Measurements from ENCODE around the gene RGL1. TPM values are rescaled to one million over a fixed set of nuclear protein-coding genes. Genes with fewer than 3 reads are reported as not detected.

The RGL1 gene
- total RNA-seq, 4 donors from 2014 or later, result 10.6 to 13.8 (median 11.3) TPM

GRCh38 chr1:183816110-183816509 is 11.2 kb downstream of the RGL1 start:
- Histone ChIP-seq H3K27me3 (no peaks in the 10 kb centered on the region), H3K4me3 (no peak overlapping the region), H3K4me1 (peaks cover 43% of the 10 kb centered on the region), H3K36me3 (no peaks in the 10 kb centered on the region), H3K27ac (no peak overlapping the region), H3K9me3 (no peaks in the 10 kb centered on the region)
- no peak for DNase-seq (ENCODE audit: low spot score in 2 of 2)
- TF ChIP-seq POLR2A (IDR thresholded peaks at IDR 0.05), result no peak
- TF ChIP-seq EP300 (IDR thresholded peaks at IDR 0.05), result no peak
- TF ChIP-seq POLR2AphosphoS5 (IDR thresholded peaks at IDR 0.05), result no peak
- TF ChIP-seq CTCF (IDR thresholded peaks at IDR 0.05), result no peak
- WGBS, result 74% methylated on average over 3 of the region's 3 CpGs

- 40% methylated on average over 5 of the region's 5 CpGs for WGBS
- Histone ChIP-seq H3K9me3 (no peaks in the 10 kb centered on the region), H3K27ac (no peak overlapping the region), H3K36me3 (no peaks in the 10 kb centered on the region), H3K4me3 (no peak overlapping the region), H3K27me3 (no peaks in the 10 kb centered on the region), H3K4me1 (peaks cover 45% of the 10 kb centered on the region)
- TF ChIP-seq CTCF (IDR thresholded peaks at IDR 0.05) (no peak), EP300 (IDR thresholded peaks at IDR 0.05) (no peak), POLR2AphosphoS5 (IDR thresholded peaks at IDR 0.05) (no peak), POLR2A (IDR thresholded peaks at IDR 0.05) (no peak)
- no peak for DNase-seq (ENCODE audit: low spot score in 2 of 2)
Measured at GRCh38 chr1:183817576-183818288, 12.8 kb downstream of the RGL1 start.

GRCh38 chr1:183819059-183819458 is 14.1 kb downstream of the RGL1 start:
- Histone ChIP-seq H3K4me3 (no peak overlapping the region), H3K4me1 (peaks cover 35% of the 10 kb centered on the region), H3K27me3 (no peaks in the 10 kb centered on the region), H3K36me3 (no peaks in the 10 kb centered on the region), H3K9me3 (no peaks in the 10 kb centered on the region), H3K27ac (no peak overlapping the region)
- WGBS, result 88% methylated on average over 1 of the region's 1 CpG
- TF ChIP-seq CTCF (IDR thresholded peaks at IDR 0.05), result no peak
- no peak for TF ChIP-seq POLR2AphosphoS5 (IDR thresholded peaks at IDR 0.05)
- no peak for TF ChIP-seq POLR2A (IDR thresholded peaks at IDR 0.05)
- TF ChIP-seq EP300 (IDR thresholded peaks at IDR 0.05), result no peak
- no peak for DNase-seq (ENCODE audit: low spot score in 2 of 2)

- H3K9me3 ChIP-seq, result no peaks in the 10 kb centered on the region
- 67% methylated on average over 1 of the region's 1 CpG for WGBS
- no peaks in the 10 kb centered on the region for H3K36me3 ChIP-seq
- H3K4me1 ChIP-seq, result peaks cover 29% of the 10 kb centered on the region
- H3K4me3 ChIP-seq, result no peak overlapping the region
- no peak for TF ChIP-seq EP300 (IDR thresholded peaks at IDR 0.05)
- TF ChIP-seq CTCF (IDR thresholded peaks at IDR 0.05), result no peak
- TF ChIP-seq POLR2A (IDR thresholded peaks at IDR 0.05), result no peak
- no peak for TF ChIP-seq POLR2AphosphoS5 (IDR thresholded peaks at IDR 0.05)
- H3K27me3 ChIP-seq, result no peaks in the 10 kb centered on the region
- H3K27ac ChIP-seq, result peak overlapping the region; percentile 51
- DNase-seq (ENCODE audit: low spot score in 2 of 2), result no peak
Measured at GRCh38 chr1:183821309-183821888, 16.5 kb downstream of the RGL1 start.

- H3K4me3 ChIP-seq, result no peak overlapping the region
- H3K4me1 ChIP-seq, result peaks cover 23% of the 10 kb centered on the region
- peak overlapping the region; percentile 51 for H3K27ac ChIP-seq
- WGBS, result 27% methylated on average over 3 of the region's 3 CpGs
- no peak for DNase-seq (ENCODE audit: low spot score in 2 of 2)
- H3K36me3 ChIP-seq, result no peaks in the 10 kb centered on the region
- no peaks in the 10 kb centered on the region for H3K9me3 ChIP-seq
- no peak for TF ChIP-seq POLR2A (IDR thresholded peaks at IDR 0.05)
- no peak for TF ChIP-seq POLR2AphosphoS5 (IDR thresholded peaks at IDR 0.05)
- TF ChIP-seq CTCF (IDR thresholded peaks at IDR 0.05), result no peak
- TF ChIP-seq EP300 (IDR thresholded peaks at IDR 0.05), result no peak
- no peaks in the 10 kb centered on the region for H3K27me3 ChIP-seq
Measured at GRCh38 chr1:183821889-183822611, 17.1 kb downstream of the RGL1 start.
